ENCODE results near the gene SAE1. TPM values are rescaled to one million over a fixed set of nuclear protein-coding genes. Genes with fewer than 3 reads are reported as not detected.
A peak's percentile ranks its signal among the peaks of the same experiment; 100 is the strongest.
"Not testable (repeated sequence)": the region's sequence is repeated elsewhere in the genome, so short reads cannot be mapped to it uniquely, and the experiment has no call there.

SAE1 gene
- total RNA-seq, 2 experiments from 2014 or later = 162 to 168 TPM

GRCh38 chr19:47096721-47097120 is 33.9 kb upstream of the SAE1 start:
- Mint-ChIP-seq H3K4me3 (no peak overlapping the region), H3K4me1 (peaks cover 70% of the 10 kb centered on the region), H3K9me3 (no peaks in the 10 kb centered on the region), H3K36me3 (ENCODE audit: low read depth) (peaks cover 43% of the 10 kb centered on the region), H3K27ac (peak overlapping the region; percentile 90), H3K27me3 (no peaks in the 10 kb centered on the region)
- ChIA-PET POLR2A (interaction anchor here (4.7 kb wide), 1 partner anchor 16 kb away, joined by 33 read pairs; the partner anchor contains the start of gene ZC3H4), CTCF (interaction anchor here (0.6 to 4.1 kb wide), 6 partner anchors 10 to 148 kb away, joined by 3 to 20 read pairs (median 6); partner anchors contain the start of gene ZC3H4)
- DNase-seq = no peak

- Mint-ChIP-seq H3K27ac (no peak overlapping the region), H3K9me3 (no peaks in the 10 kb centered on the region), H3K36me3 (ENCODE audit: low read depth) (peaks cover 37% of the 10 kb centered on the region), H3K27me3 (no peaks in the 10 kb centered on the region), H3K4me3 (no peak overlapping the region), H3K4me1 (peaks cover 70% of the 10 kb centered on the region)
- DNase-seq = no peak
- ChIA-PET CTCF (interaction anchor here (0.6 to 4.1 kb wide), 4 partner anchors 9 to 62 kb away, joined by 3 to 20 read pairs (median 6); partner anchors contain the start of genes SAE1 and ZC3H4), POLR2A (interaction anchor here (4.7 kb wide), 1 partner anchor 16 kb away, joined by 33 read pairs; the partner anchor contains the start of gene ZC3H4)
These were observed 33.0 kb upstream of the SAE1 start for GRCh38 chr19:47097396-47098201.

- Mint-ChIP-seq H3K27me3 (no peaks in the 10 kb centered on the region), H3K27ac (peak overlapping the region; percentile 25), H3K9me3 (no peaks in the 10 kb centered on the region), H3K4me1 (peaks cover 72% of the 10 kb centered on the region), H3K36me3 (ENCODE audit: low read depth) (peaks cover 34% of the 10 kb centered on the region), H3K4me3 (no peak overlapping the region)
- ChIA-PET CTCF (interaction anchor here (0.6 to 2.8 kb wide), 8 partner anchors 12 to 63 kb away, joined by 3 to 9 read pairs (median 4); partner anchors contain the start of genes SAE1 and ZC3H4), POLR2A (no interaction called here)
- no peak for DNase-seq
These were observed 32.0 kb upstream of the SAE1 start for GRCh38 chr19:47098608-47099007.

GRCh38 chr19:47099576-47100050 is 31.0 kb upstream of the SAE1 start:
- Mint-ChIP-seq H3K27ac (no peak overlapping the region), H3K4me1 (peaks cover 67% of the 10 kb centered on the region), H3K27me3 (no peaks in the 10 kb centered on the region), H3K4me3 (no peak overlapping the region), H3K36me3 (ENCODE audit: low read depth) (peaks cover 27% of the 10 kb centered on the region), H3K9me3 (no peaks in the 10 kb centered on the region)
- no peak for DNase-seq
- ChIA-PET POLR2A (no interaction called here), CTCF (interaction anchor here (0.6 to 1.1 kb wide), 7 partner anchors 16 to 250 kb away, joined by 3 to 6 read pairs (median 3); partner anchors contain the start of gene DHX34)

GRCh38 chr19:47100290-47100689 is 30.3 kb upstream of the SAE1 start:
- no peak for DNase-seq
- H3K27ac Mint-ChIP-seq = peak overlapping the region; percentile 77
- POLR2A ChIA-PET = no interaction called here

GRCh38 chr19:47101116-47101515 is 29.5 kb upstream of the SAE1 start:
- not testable (repeated sequence) for H3K9me3 Mint-ChIP-seq
- CTCF ChIA-PET = interaction anchor here (1.2 kb wide), 1 partner anchor 9 kb away, joined by 6 read pairs; no protein-coding TSS in a partner anchor
- peaks cover 38% of the 10 kb centered on the region for H3K36me3 Mint-ChIP-seq (ENCODE audit: low read depth)

More at GRCh38 chr19:47100290-47100689, 30.3 kb upstream of the SAE1 start:
- CTCF ChIA-PET = no interaction called here
- H3K27me3 Mint-ChIP-seq = no peaks in the 10 kb centered on the region
- H3K4me3 Mint-ChIP-seq = no peak overlapping the region
- peaks cover 63% of the 10 kb centered on the region for H3K4me1 Mint-ChIP-seq
- H3K36me3 Mint-ChIP-seq (ENCODE audit: low read depth) = peaks cover 30% of the 10 kb centered on the region
- no peaks in the 10 kb centered on the region for H3K9me3 Mint-ChIP-seq

GRCh38 chr19:47102346-47103060 is 28.1 kb upstream of the SAE1 start:
- Mint-ChIP-seq H3K36me3 (ENCODE audit: low read depth) (peaks cover 32% of the 10 kb centered on the region), H3K27ac (no peak overlapping the region), H3K4me3 (no peak overlapping the region), H3K27me3 (no peaks in the 10 kb centered on the region), H3K9me3 (no peaks in the 10 kb centered on the region), H3K4me1 (peaks cover 63% of the 10 kb centered on the region)
- ChIA-PET POLR2A (interaction anchor here (0.6 kb wide), 2 partner anchors 20 to 127 kb away, joined by 3 read pairs; no protein-coding TSS in a partner anchor), CTCF (interaction anchor here (0.5 to 1.2 kb wide), 3 partner anchors 10 to 303 kb away, joined by 3 to 6 read pairs (median 3); no protein-coding TSS in a partner anchor)
- DNase-seq = no peak

More at GRCh38 chr19:47101116-47101515, 29.5 kb upstream of the SAE1 start:
- peaks cover 63% of the 10 kb centered on the region for H3K4me1 Mint-ChIP-seq
- POLR2A ChIA-PET, H3K27me3 Mint-ChIP-seq, DNase-seq, H3K27ac Mint-ChIP-seq, H3K4me3 Mint-ChIP-seq: not testable (repeated sequence)

GRCh38 chr19:47104680-47105079 is 26.0 kb upstream of the SAE1 start:
- Mint-ChIP-seq H3K9me3 (no peaks in the 10 kb centered on the region), H3K36me3 (ENCODE audit: low read depth) (peaks cover 40% of the 10 kb centered on the region), H3K4me3 (no peak overlapping the region), H3K4me1 (peaks cover 73% of the 10 kb centered on the region), H3K27me3 (no peaks in the 10 kb centered on the region), H3K27ac (no peak overlapping the region)
- no peak for DNase-seq
- CTCF ChIA-PET = interaction anchor here (1.4 to 1.7 kb wide), 2 partner anchors 13 to 25 kb away, joined by 5 read pairs; no protein-coding TSS in a partner anchor
- POLR2A ChIA-PET = no interaction called here

- peaks cover 47% of the 10 kb centered on the region for H3K36me3 Mint-ChIP-seq (ENCODE audit: low read depth)
- peak overlapping the region; percentile 100 for H3K27ac Mint-ChIP-seq
- no peak for DNase-seq
- no peaks in the 10 kb centered on the region for H3K9me3 Mint-ChIP-seq
- CTCF ChIA-PET = interaction anchor here (1.3 to 2.9 kb wide), 4 partner anchors 11 to 22 kb away, joined by 3 to 20 read pairs (median 6); no protein-coding TSS in a partner anchor
- no peaks in the 10 kb centered on the region for H3K27me3 Mint-ChIP-seq
- no peak overlapping the region for H3K4me3 Mint-ChIP-seq
- POLR2A ChIA-PET = interaction anchor here (0.8 kb wide), 1 partner anchor 10 kb away, joined by 4 read pairs; no protein-coding TSS in a partner anchor
- H3K4me1 Mint-ChIP-seq = peaks cover 68% of the 10 kb centered on the region
These were observed 24.8 kb upstream of the SAE1 start for GRCh38 chr19:47105874-47106273.

- Mint-ChIP-seq H3K36me3 (ENCODE audit: low read depth) (peaks cover 55% of the 10 kb centered on the region), H3K4me1 (peaks cover 68% of the 10 kb centered on the region), H3K27me3 (no peaks in the 10 kb centered on the region), H3K9me3 (no peaks in the 10 kb centered on the region), H3K27ac (peak overlapping the region; percentile 100), H3K4me3 (peak overlapping the region; percentile 93)
- ChIA-PET POLR2A (interaction anchor here (1.1 kb wide), 1 partner anchor 13 kb away, joined by 3 read pairs; no protein-coding TSS in a partner anchor), CTCF (interaction anchor here (1.3 to 2.9 kb wide), 3 partner anchors 12 to 23 kb away, joined by 3 to 20 read pairs (median 8); no protein-coding TSS in a partner anchor)
- DNase-seq = no peak
These were observed 23.8 kb upstream of the SAE1 start for GRCh38 chr19:47106821-47107201.

- Mint-ChIP-seq H3K27me3 (no peaks in the 10 kb centered on the region), H3K4me3 (peak overlapping the region; percentile 93), H3K9me3 (no peaks in the 10 kb centered on the region), H3K36me3 (ENCODE audit: low read depth) (peaks cover 55% of the 10 kb centered on the region), H3K27ac (peak overlapping the region; percentile 100), H3K4me1 (peaks cover 64% of the 10 kb centered on the region)
- ChIA-PET CTCF (interaction anchor here (0.9 to 2.9 kb wide), 3 partner anchors 9 to 24 kb away, joined by 3 to 20 read pairs (median 8); no protein-coding TSS in a partner anchor), POLR2A (interaction anchor here (0.6 to 3.5 kb wide), 3 partner anchors 12 to 16 kb away, joined by 3 to 15 read pairs (median 4); no protein-coding TSS in a partner anchor)
- peak; percentile 55 for DNase-seq
These were observed 23.3 kb upstream of the SAE1 start for GRCh38 chr19:47107202-47107952.
